Peyer's patch (tissue), 4 donors: Measurements from ENCODE around the gene HPCAL1. TPM values are rescaled to one million over a fixed set of nuclear protein-coding genes. Genes with fewer than 3 reads are reported as not detected.

Experiments
- DNase-seq, 3 donors: peaks; one replicate each; pipeline ENCODE4 v3.0.0-alpha.2; 2017 to 2019
- H3K27ac ChIP-seq, 4 donors: fragments of 200-600 bp; sonication (generic); one replicate each; pipeline ENCODE4 v1.5.1; 2016 to 2019
- H3K27me3 ChIP-seq, 2 donors: fragments of 200-600 bp; sonication (generic); one replicate each; pipeline ENCODE4 v1.5.1; 2019
- H3K36me3 ChIP-seq, 3 donors: fragments of 200-600 bp; sonication (generic); one replicate each; pipeline ENCODE4 v1.5.1; 2016 to 2019
- H3K4me1 ChIP-seq, 4 donors: fragments of 200-600 bp; sonication (generic); one replicate each; pipeline ENCODE4 v1.5.1; 2016 to 2019
- H3K4me3 ChIP-seq, 4 donors: fragments of 200-600 bp; sonication (generic); 1 replicate in 3 of 4; 2 replicates in 1 of 4; pipeline ENCODE4 v1.5.1; 2016 to 2019; ENCODE audit warnings: mild to moderate bottlenecking in 1 of 4
- H3K9me3 ChIP-seq, 4 donors: fragments of 200-600 bp; sonication (generic); one replicate each; pipeline ENCODE4 v1.5.1; 2016 to 2019; ENCODE audit warnings: mild to moderate bottlenecking in 1 of 4
- POLR2A ChIP-seq, 2 donors: fragments of 450-650 bp; IDR thresholded peaks; one replicate each; pipeline ENCODE4 v1.5.1; 2017; ENCODE audit warnings: antibody characterized with exemption in 2 of 2, mild to moderate bottlenecking in 2 of 2, moderate library complexity in 2 of 2
- total RNA-seq, 4 donors: library from RNA; depleted of rRNA; stranded (reverse); fragments of >200 nt; gene quantifications; one replicate each; pipeline ENCODE4 v1.1.0, GENCODE V29; 2016
- TF ChIP-seq, protein P1 (sequence below), 6 experiments: fragments of 450-650 bp in 4 of 6; fragments of 200-600 bp in 2 of 6; sonication (generic) in 1 of 6; IDR thresholded peaks; one replicate each; pipeline ENCODE4 v1.5.1; 2017 to 2019; ENCODE audit warnings: antibody characterized with exemption in 6 of 6, mild to moderate bottlenecking in 3 of 6, moderate library complexity in 1 of 6

The HPCAL1 gene
- total RNA-seq, 4 donors from 2014 or later: 123 to 270 (median 156) TPM

GRCh38 chr2:10356439-10356811 is 53.7 kb downstream of the HPCAL1 start:
- DNase-seq: no peak
- Histone ChIP-seq H3K27ac (no peak overlapping the region), H3K4me1 (peaks cover 0 to 6% (median 0%) of the 10 kb centered on the region in 4 donors), H3K4me3 (no peak overlapping the region), H3K36me3 (peaks cover 0 to 14% (median 0%) of the 10 kb centered on the region in 3 donors), H3K27me3 (no peaks in the 10 kb centered on the region), H3K9me3 (no peaks in the 10 kb centered on the region)
- no peak for TF ChIP-seq POLR2A (IDR thresholded peaks at IDR 0.05)
- TF ChIP-seq, protein P1, sequence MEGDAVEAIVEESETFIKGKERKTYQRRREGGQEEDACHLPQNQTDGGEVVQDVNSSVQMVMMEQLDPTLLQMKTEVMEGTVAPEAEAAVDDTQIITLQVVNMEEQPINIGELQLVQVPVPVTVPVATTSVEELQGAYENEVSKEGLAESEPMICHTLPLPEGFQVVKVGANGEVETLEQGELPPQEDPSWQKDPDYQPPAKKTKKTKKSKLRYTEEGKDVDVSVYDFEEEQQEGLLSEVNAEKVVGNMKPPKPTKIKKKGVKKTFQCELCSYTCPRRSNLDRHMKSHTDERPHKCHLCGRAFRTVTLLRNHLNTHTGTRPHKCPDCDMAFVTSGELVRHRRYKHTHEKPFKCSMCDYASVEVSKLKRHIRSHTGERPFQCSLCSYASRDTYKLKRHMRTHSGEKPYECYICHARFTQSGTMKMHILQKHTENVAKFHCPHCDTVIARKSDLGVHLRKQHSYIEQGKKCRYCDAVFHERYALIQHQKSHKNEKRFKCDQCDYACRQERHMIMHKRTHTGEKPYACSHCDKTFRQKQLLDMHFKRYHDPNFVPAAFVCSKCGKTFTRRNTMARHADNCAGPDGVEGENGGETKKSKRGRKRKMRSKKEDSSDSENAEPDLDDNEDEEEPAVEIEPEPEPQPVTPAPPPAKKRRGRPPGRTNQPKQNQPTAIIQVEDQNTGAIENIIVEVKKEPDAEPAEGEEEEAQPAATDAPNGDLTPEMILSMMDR (IDR thresholded peaks at IDR 0.05): no peak

DNA sequence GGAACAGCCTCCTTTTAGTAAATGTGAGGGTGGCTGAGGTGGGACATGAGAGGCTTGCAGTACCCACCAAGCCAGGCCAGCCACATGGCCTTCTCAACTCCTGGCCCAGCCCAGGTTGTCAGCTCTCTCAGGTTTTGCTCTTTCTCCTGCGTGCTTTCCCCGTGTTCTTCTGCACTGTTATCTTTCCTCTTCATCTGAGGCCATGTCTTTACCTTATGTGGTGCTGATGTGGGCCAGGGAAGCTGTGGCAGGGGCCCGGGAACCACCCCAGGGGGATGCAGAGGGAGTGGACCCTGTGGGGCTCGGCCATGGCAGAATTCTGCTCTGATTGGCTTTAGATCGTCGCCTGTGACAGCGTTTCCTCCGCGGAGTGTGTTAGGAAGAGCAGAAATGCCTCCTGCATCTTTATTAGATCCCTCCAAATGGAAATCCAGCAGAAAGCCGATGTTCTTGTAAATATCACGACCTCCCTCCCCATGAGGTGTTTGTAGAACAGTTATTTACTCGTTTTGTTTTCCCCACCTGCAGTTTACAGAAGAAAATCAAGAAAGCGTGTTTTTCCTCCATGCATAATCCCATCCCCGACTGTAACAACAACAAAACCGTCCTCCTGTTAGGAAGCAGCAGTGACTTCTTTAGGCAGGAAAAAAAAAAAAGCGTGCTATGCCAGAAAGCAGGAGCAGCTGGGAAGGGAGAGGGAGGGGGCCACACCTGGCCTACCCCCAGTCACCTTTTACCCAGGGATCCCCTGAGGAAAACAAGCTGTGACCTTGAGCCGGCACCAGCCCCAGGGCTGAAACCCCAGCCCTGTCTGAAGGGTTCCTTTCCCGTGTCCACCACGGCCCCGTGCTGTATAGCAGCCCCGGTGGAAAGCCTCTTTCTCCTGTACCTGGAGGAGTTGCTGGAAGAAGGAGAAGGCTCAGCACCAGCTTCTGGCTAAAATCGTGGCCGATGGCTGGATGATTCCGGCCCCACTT is 54.8 kb downstream of the HPCAL1 start:
- DNase-seq: no peak

GRCh38 chr2:10359246-10359645 is 56.5 kb downstream of the HPCAL1 start:
- no peak for DNase-seq
- peaks cover 0 to 6% (median 0%) of the 10 kb centered on the region in 4 donors for H3K4me1 ChIP-seq

More for the DNA sequence above, 54.8 kb downstream of the HPCAL1 start:
- no peaks in the 10 kb centered on the region for H3K9me3 ChIP-seq
- no peaks in the 10 kb centered on the region for H3K27me3 ChIP-seq
- H3K4me3 ChIP-seq: no peak overlapping the region
- TF ChIP-seq POLR2A (IDR thresholded peaks at IDR 0.05): no peak
- TF ChIP-seq, protein P1 (IDR thresholded peaks at IDR 0.05): no peak
- H3K4me1 ChIP-seq: peaks cover 0 to 6% (median 0%) of the 10 kb centered on the region in 4 donors
- H3K27ac ChIP-seq: no peak overlapping the region
- peaks cover 0 to 14% (median 0%) of the 10 kb centered on the region in 3 donors for H3K36me3 ChIP-seq

GRCh38 chr2:10359731-10360329 is 57.1 kb downstream of the HPCAL1 start:
- no peaks in the 10 kb centered on the region for H3K9me3 ChIP-seq
- no peak for DNase-seq
- H3K27me3 ChIP-seq: no peaks in the 10 kb centered on the region
- no peak overlapping the region for H3K4me3 ChIP-seq
- peaks cover 0 to 6% (median 0%) of the 10 kb centered on the region in 4 donors for H3K4me1 ChIP-seq
- peaks cover 0 to 14% (median 0%) of the 10 kb centered on the region in 3 donors for H3K36me3 ChIP-seq
- no peak overlapping the region for H3K27ac ChIP-seq
- TF ChIP-seq, protein P1 (IDR thresholded peaks at IDR 0.05): no peak
- no peak for TF ChIP-seq POLR2A (IDR thresholded peaks at IDR 0.05)

More at GRCh38 chr2:10359246-10359645, 56.5 kb downstream of the HPCAL1 start:
- H3K27me3 ChIP-seq: no peaks in the 10 kb centered on the region
- H3K27ac ChIP-seq: no peak overlapping the region
- no peaks in the 10 kb centered on the region for H3K9me3 ChIP-seq
- TF ChIP-seq, protein P1 (IDR thresholded peaks at IDR 0.05): no peak
- no peak for TF ChIP-seq POLR2A (IDR thresholded peaks at IDR 0.05)
- H3K36me3 ChIP-seq: peaks cover 0 to 14% (median 0%) of the 10 kb centered on the region in 3 donors
- H3K4me3 ChIP-seq: no peak overlapping the region

DNA sequence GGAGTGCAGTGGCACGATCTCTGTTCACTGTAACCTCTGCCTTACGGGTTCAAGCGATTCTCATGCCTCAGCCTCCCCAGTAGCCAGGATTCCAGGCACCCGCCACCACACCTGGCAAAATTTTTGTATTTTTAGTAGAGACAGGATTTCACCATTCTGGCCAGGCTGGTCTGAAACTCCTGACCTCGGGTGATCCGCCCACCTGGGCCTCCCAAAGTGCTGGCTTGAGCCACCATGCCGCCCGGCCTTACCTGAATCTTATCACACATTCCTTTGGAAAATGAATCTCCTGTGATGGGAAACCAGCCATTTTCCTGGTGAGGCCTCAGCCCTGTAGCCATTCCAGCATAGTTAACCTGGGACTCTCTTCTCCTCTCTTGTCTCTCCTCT is 57.8 kb downstream of the HPCAL1 start:
- Histone ChIP-seq H3K27ac (no peak overlapping the region), H3K27me3 (no peaks in the 10 kb centered on the region), H3K4me1 (peaks cover 0 to 6% (median 0%) of the 10 kb centered on the region in 4 donors), H3K4me3 (no peak overlapping the region), H3K9me3 (no peaks in the 10 kb centered on the region), H3K36me3 (peaks cover 0 to 14% (median 0%) of the 10 kb centered on the region in 3 donors)
- TF ChIP-seq POLR2A (IDR thresholded peaks at IDR 0.05): no peak
- TF ChIP-seq, protein P1 (IDR thresholded peaks at IDR 0.05): no peak
- no peak for DNase-seq
